IMR-90 (cell line): ENCODE measurements around the gene FAM221A.

Experiments
- CHD1 ChIP-seq: IDR thresholded peaks from 2 replicates; pipeline ENCODE4 v1.6.1; 2012; ENCODE audit warnings: low read depth, low read length, improper control_type of control experiment
- CTCF ChIP-seq: conservative IDR thresholded peaks from 2 replicates; pipeline ENCODE4 v1.5.1; 2012; ENCODE audit warnings: mild to moderate bottlenecking, low read depth, low read length, improper control_type of control experiment
- ELK1 ChIP-seq: fragments of 150-350 bp; IDR thresholded peaks from 2 replicates; pipeline ENCODE4 v1.6.1; 2016; ENCODE audit warnings: low read depth, mild to moderate bottlenecking, low read length, moderate library complexity, borderline replicate concordance
- MXI1 ChIP-seq: IDR thresholded peaks from 2 replicates; pipeline ENCODE4 v1.6.1; 2012; ENCODE audit warnings: low read depth, mild to moderate bottlenecking, low read length, moderate library complexity, borderline replicate concordance
- NFE2L2 ChIP-seq: fragments of 150-350 bp; IDR thresholded peaks from 2 replicates; pipeline ENCODE4 v1.6.1; 2016; ENCODE audit warnings: low read depth, mild to moderate bottlenecking, low read length
- POLR2A ChIP-seq: IDR thresholded peaks from 2 replicates; pipeline ENCODE4 v1.6.1; 2012; ENCODE audit warnings: mild to moderate bottlenecking, low read depth, low read length
- USF2 ChIP-seq: fragments of 150-350 bp; IDR thresholded peaks from 2 replicates; pipeline ENCODE4 v1.6.1; 2017; ENCODE audit warnings: mild to moderate bottlenecking, antibody characterized with exemption, low read length, low read depth

- TF ChIP-seq POLR2A: no peak
- no peak for TF ChIP-seq MXI1
- TF ChIP-seq NFE2L2: no peak
- no peak for TF ChIP-seq CTCF
- no peak for TF ChIP-seq ELK1
- TF ChIP-seq USF2: no peak
- no peak for TF ChIP-seq CHD1
These were observed 8.0 kb upstream of the FAM221A start for GRCh38 chr7:23672033-23672432.
